ENCODE results near the gene CEP170B. TPM values are rescaled to one million over a fixed set of nuclear protein-coding genes. Genes with fewer than 3 reads are reported as not detected.

Gene CEP170B
- total and polyA plus RNA-seq, 2 donors (not counting 3 experiments of a cell fraction or from before 2014, with no cell fraction given) = 13.9 to 38.6 TPM

DNA sequence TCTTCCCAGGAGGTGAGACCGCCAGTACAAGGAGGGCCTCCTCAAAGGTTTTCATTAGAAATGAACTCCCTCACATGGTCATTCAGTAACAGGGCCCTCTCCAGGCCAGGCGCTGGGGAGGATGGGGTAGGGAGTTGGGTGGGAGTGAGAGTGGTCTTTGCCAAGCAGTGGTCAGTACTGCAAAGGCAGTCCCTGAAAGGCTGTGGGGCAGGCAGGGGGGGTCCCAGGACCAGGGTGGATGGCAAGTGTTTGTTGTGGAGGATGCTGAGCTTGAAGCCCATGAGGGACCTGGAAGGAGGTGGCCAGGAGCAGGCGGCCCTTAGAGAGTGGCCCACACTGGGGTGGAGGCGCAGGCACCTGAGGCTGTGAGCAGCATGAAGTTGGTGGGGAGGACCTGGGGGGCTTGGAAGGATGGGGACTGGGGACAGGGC is 26.1 kb downstream of the CEP170B start:
- H3K4me1 ChIP-seq (ENCODE audit: control insufficient read depth, extremely low read depth, insufficient read depth, low read length) = peaks cover 16% of the 10 kb centered on the region
- TF ChIP-seq MYC (IDR thresholded peaks at IDR 0.05; ENCODE audit: low read depth, low read length) = no peak
- no peak for TF ChIP-seq POLR2AphosphoS5 (IDR thresholded peaks at IDR 0.05; ENCODE audit: insufficient read depth, low read depth, low read length)
- TF ChIP-seq, protein P1, sequence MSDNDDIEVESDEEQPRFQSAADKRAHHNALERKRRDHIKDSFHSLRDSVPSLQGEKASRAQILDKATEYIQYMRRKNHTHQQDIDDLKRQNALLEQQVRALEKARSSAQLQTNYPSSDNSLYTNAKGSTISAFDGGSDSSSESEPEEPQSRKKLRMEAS (IDR thresholded peaks at IDR 0.05; ENCODE audit: insufficient read depth, insufficient read length) = no peak
- no peak for TF ChIP-seq FOS (IDR thresholded peaks at IDR 0.05; ENCODE audit: borderline replicate concordance, insufficient read depth, low read length)
- TF ChIP-seq EZH2 (IDR thresholded peaks at IDR 0.05; ENCODE audit: borderline replicate concordance, low read depth, low read length, severe bottlenecking) = no peak
- TF ChIP-seq, protein P2, sequence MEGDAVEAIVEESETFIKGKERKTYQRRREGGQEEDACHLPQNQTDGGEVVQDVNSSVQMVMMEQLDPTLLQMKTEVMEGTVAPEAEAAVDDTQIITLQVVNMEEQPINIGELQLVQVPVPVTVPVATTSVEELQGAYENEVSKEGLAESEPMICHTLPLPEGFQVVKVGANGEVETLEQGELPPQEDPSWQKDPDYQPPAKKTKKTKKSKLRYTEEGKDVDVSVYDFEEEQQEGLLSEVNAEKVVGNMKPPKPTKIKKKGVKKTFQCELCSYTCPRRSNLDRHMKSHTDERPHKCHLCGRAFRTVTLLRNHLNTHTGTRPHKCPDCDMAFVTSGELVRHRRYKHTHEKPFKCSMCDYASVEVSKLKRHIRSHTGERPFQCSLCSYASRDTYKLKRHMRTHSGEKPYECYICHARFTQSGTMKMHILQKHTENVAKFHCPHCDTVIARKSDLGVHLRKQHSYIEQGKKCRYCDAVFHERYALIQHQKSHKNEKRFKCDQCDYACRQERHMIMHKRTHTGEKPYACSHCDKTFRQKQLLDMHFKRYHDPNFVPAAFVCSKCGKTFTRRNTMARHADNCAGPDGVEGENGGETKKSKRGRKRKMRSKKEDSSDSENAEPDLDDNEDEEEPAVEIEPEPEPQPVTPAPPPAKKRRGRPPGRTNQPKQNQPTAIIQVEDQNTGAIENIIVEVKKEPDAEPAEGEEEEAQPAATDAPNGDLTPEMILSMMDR (IDR thresholded peaks at IDR 0.05; ENCODE audit: extremely low read depth in 1 of 2, insufficient read depth in 1 of 2, low read depth in 1 of 2, low read length in 2 of 2) = no peak
- TF ChIP-seq GATA2 (IDR thresholded peaks at IDR 0.05; ENCODE audit: insufficient read depth, insufficient read length, low read depth, low read length) = no peak
- TF ChIP-seq POLR2A (IDR thresholded peaks at IDR 0.05; ENCODE audit: low read depth, low read length) = no peak
- TF ChIP-seq JUN (IDR thresholded peaks at IDR 0.05; ENCODE audit: borderline replicate concordance, insufficient read depth, insufficient read length, low read depth) = no peak
- no TSS peak for BruUV-seq (replicated peaks)
- ChIA-PET CTCF (interaction anchor here (1.2 kb wide), 1 partner anchor 154 kb away, joined by 3 read pairs; no protein-coding TSS in a partner anchor), POLR2A (no interaction called here)
- dilution Hi-C loops (cut with MboI; ENCODE audit: extremely low pct_ligation_motif_present, low sequenced_read_pairs) = no loop called here
- no peaks in the 10 kb centered on the region for H3K9me3 ChIP-seq (replicated peaks; ENCODE audit: control insufficient read depth, insufficient read depth, low read length)
- no peaks in the 10 kb centered on the region for H4K20me1 ChIP-seq (replicated peaks; ENCODE audit: control insufficient read depth, extremely low read depth, insufficient read depth, low read length)
- no peak overlapping the region for H3K4me3 ChIP-seq (replicated peaks in 1 of 3; ENCODE audit: insufficient read depth in 1 of 3, low read depth in 1 of 3, low read length in 3 of 3)
- H3K9me1 ChIP-seq (replicated peaks; ENCODE audit: control insufficient read depth, extremely low read depth, insufficient read depth, low read length) = no peaks in the 10 kb centered on the region
- H3K79me2 ChIP-seq (ENCODE audit: control insufficient read depth, insufficient read depth, low read length) = no peaks in the 10 kb centered on the region
- DNase-seq (ENCODE audit: low read depth, low spot score) (no peak), FAIRE-seq (no peak)
- H3K27me3 ChIP-seq (ENCODE audit: control insufficient read depth in 2 of 2, insufficient read depth in 2 of 2, low read length in 2 of 2) = no peaks in the 10 kb centered on the region
- no peak overlapping the region for H3K27ac ChIP-seq (ENCODE audit: insufficient read depth, low read depth, low read length)
- no peak overlapping the region for H3K9ac ChIP-seq (replicated peaks; ENCODE audit: extremely low read depth, insufficient read depth, low read length)
- peaks cover 3 to 8% of the 10 kb centered on the region in 2 experiments for H3K36me3 ChIP-seq (ENCODE audit: control insufficient read depth in 2 of 2, extremely low read depth in 1 of 2, insufficient read depth in 2 of 2, low read length in 2 of 2)
- H3K4me2 ChIP-seq (ENCODE audit: insufficient read depth, low read length) = no peak overlapping the region
- intact Hi-C loops (cut with micrococcal nuclease) = no loop called here
- no peak overlapping the region for H2AFZ ChIP-seq (ENCODE audit: low read depth, low read length)
